Mucosa of descending colon (tissue), 3 donors: ENCODE results near the gene ANK3. TPM values are rescaled to one million over a fixed set of nuclear protein-coding genes. Genes with fewer than 3 reads are reported as not detected.

Experiments
- ATAC-seq: fragments of 200-7000 bp; cut with Tn5 transposase; one replicate; pipeline ENCODE4 v1.9.1; 2020; ENCODE audit warnings: mild to moderate bottlenecking, moderate library complexity
- DNase-seq, 3 donors: peaks; one replicate each; pipeline ENCODE4 v3.0.0-alpha.2; 2020
- H3K36me3 ChIP-seq: fragments of 200-600 bp; one replicate; pipeline ENCODE4 v1.8.0; 2021; ENCODE audit warnings: low read depth, mild to moderate bottlenecking
- H3K4me1 ChIP-seq: fragments of 200-600 bp; one replicate; pipeline ENCODE4 v1.8.0; 2021; ENCODE audit warnings: low read depth, mild to moderate bottlenecking
- H3K4me3 ChIP-seq: fragments of 200-600 bp; one replicate; pipeline ENCODE4 v1.8.0; 2021; ENCODE audit warnings: mild to moderate bottlenecking
- H3K9me3 ChIP-seq: fragments of 200-600 bp; one replicate; pipeline ENCODE4 v1.8.0; 2021; ENCODE audit warnings: mild to moderate bottlenecking
- intact Hi-C, 2 donors: fragments of 100-400 bp; cut with DNase I in 1 of 2; cut with micrococcal nuclease in 1 of 2; formaldehyde crosslinking; loops; one replicate each; pipeline versions ENCODE4 v1.11.0 to v1.11.1; 2022; cut with DNase I, micrococcal nuclease
- total RNA-seq, 3 donors: library from RNA; stranded (reverse); fragmentation: NEBNext Ultra II Directional in 2 of 3; extraction: Animal tissue kit (Norgen Biotek cat#: 25700) in 2 of 3; gene quantifications; one replicate each; pipeline versions ENCODE4 v1.2.1 to v1.2.4, GENCODE V29; 2021 to 2023
- TF ChIP-seq, protein P1 (sequence below): fragments of 200-600 bp; IDR thresholded peaks from one replicate; pipeline ENCODE4 v1.8.0; 2022; ENCODE audit warnings: antibody characterized with exemption, mild to moderate bottlenecking
- donor health status: DM: no; HTN: no; CAD: no; lungs with moderate emphysema.
- donor health status: DM: no; HTN: no; CAD: no.
- donor health status: DM: no; HTN: yes; CAD: no.

Gene ANK3
- total RNA-seq, 3 donors from 2014 or later: 67.7 to 145 (median 74.0) TPM

DNA sequence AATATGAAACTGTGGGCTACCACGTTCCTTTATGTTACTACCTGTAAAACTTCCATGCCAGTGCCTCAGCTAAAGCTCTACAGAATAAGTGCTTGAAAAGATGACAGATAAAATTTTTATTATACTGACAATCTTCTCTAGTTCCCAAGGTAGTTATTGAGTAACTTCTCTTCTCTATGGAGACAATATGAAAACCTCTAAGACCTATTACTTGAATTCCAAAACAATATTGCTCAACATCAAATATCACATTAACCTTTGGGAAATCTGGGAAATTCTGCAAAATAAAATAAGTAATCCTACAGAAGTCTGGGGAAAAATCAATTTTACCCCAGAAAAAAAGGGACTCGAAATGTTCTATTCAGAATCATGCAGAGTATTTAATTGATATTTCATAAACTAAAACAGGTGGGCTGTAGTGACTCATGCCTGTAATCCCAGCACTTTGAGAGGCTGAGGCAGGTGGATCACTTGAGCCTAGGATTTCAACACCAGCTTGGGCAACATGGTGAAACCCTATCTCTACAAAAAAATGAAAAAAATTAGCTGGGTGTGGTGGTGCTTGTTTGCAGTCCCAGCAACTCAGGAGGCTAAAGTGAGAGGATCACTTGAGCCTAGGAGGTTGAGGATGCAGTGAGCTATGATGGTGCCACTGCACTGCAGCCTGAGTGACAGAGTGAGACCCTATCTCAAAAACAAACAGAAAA is 23.8 kb upstream of the ANK3 start:
- Histone ChIP-seq H3K9me3 (no peaks in the 10 kb centered on the region), H3K4me1 (peaks cover 3% of the 10 kb centered on the region), H3K36me3 (no peaks in the 10 kb centered on the region), H3K4me3 (no peak overlapping the region)
- peak; percentile 49 for ATAC-seq
- intact Hi-C loops: no loop called here
- TF ChIP-seq, protein P1, sequence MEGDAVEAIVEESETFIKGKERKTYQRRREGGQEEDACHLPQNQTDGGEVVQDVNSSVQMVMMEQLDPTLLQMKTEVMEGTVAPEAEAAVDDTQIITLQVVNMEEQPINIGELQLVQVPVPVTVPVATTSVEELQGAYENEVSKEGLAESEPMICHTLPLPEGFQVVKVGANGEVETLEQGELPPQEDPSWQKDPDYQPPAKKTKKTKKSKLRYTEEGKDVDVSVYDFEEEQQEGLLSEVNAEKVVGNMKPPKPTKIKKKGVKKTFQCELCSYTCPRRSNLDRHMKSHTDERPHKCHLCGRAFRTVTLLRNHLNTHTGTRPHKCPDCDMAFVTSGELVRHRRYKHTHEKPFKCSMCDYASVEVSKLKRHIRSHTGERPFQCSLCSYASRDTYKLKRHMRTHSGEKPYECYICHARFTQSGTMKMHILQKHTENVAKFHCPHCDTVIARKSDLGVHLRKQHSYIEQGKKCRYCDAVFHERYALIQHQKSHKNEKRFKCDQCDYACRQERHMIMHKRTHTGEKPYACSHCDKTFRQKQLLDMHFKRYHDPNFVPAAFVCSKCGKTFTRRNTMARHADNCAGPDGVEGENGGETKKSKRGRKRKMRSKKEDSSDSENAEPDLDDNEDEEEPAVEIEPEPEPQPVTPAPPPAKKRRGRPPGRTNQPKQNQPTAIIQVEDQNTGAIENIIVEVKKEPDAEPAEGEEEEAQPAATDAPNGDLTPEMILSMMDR: no peak
- DNase-seq: no peak

DNA sequence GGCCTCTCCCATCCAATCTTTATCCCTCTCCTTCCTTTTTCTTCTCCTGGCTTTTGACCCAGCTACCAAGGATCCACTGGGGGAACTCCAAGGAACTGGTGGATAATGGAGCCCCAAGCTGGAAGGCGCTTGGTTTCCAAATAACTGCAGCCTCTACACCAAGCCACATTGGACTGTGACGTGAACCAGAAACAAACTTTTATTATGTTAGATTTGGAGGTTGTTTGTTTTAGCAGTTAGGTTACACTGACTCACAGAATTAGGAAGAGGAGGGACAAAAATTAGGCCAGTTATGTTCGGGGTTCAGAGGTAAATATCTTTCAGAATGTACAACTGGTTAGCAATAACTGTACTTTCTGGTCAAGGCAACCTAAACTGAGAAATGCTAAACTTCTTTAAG is 21.3 kb upstream of the ANK3 start:
- intact Hi-C loops: no loop called here
- H3K36me3 ChIP-seq: no peaks in the 10 kb centered on the region
- H3K4me3 ChIP-seq: no peak overlapping the region
- TF ChIP-seq, protein P1: no peak
- no peak for DNase-seq
- no peak for ATAC-seq
- peaks cover 12% of the 10 kb centered on the region for H3K4me1 ChIP-seq
- H3K9me3 ChIP-seq: no peaks in the 10 kb centered on the region

DNA sequence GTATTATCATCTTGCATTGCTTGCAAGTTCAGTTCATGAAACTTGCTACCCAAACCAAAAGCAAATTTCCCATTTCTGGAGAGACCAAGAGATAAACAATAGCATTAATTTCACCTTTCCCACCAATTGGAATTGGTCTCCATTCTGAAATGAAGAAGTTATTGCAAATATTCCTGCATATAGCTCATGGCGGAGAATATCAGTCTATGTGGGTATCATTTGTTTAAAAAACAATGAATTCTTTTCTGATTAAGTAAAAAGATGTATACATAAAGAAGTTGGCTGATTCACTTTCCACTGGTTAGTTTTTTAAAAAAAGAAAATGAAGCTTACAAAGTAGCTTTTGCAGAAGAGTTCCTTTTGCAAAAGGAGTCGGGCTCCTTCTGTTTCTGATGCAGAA is 19.5 kb upstream of the ANK3 start:
- DNase-seq (no peak), ATAC-seq (no peak)
- Histone ChIP-seq H3K4me1 (peaks cover 12% of the 10 kb centered on the region), H3K9me3 (no peaks in the 10 kb centered on the region), H3K36me3 (no peaks in the 10 kb centered on the region), H3K4me3 (no peak overlapping the region)
- TF ChIP-seq, protein P1: no peak
- intact Hi-C loops: no loop called here

DNA sequence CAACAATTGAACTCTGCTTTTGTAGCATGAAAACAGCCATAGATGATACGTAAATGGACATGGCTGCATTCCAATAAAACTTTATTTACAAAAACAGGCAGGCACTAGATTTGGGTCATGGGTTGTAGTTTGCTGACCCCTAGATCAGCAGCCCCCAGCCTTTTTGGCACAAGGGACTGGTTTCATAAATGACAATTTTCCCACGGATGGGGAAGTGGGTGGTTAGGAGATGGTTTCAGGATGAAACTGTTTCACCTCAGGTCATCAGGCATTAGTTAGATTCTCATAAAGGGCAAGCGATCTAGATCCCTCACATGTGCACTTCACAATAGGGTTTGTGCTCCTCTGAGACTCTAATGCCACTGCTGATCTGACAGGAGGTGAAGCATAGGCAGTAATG is 16.5 kb upstream of the ANK3 start:
- intact Hi-C loops: no loop called here
- Histone ChIP-seq H3K4me1 (peaks cover 13% of the 10 kb centered on the region), H3K9me3 (no peaks in the 10 kb centered on the region), H3K4me3 (no peak overlapping the region), H3K36me3 (no peaks in the 10 kb centered on the region)
- DNase-seq (no peak), ATAC-seq (no peak)
- TF ChIP-seq, protein P1: no peak

DNA sequence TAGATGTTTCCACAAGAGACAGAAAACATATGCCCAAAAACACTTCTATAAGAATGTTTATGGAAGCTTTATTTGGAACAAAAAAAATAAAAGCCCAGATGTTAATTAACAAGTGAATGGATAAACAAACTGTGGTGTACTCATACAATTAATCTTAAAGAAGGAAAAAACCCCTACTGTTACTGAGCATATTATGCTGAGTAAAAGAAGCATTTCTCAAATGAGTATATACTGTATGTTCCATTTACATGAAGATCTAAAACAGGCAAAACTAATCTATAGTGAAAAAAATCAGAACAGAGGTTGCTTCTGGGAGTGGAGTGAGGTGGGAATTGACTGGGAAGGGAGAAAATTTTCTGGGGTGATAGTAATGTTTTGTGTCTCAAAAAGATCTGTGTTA is 15.5 kb upstream of the ANK3 start:
- Histone ChIP-seq H3K9me3 (no peaks in the 10 kb centered on the region), H3K36me3 (no peaks in the 10 kb centered on the region), H3K4me3 (no peak overlapping the region), H3K4me1 (peaks cover 18% of the 10 kb centered on the region)
- no peak for DNase-seq
- intact Hi-C loops: no loop called here
- TF ChIP-seq, protein P1: no peak
- ATAC-seq: no peak
